Heart right ventricle (tissue), 16 donors: ENCODE data around the gene GAK. TPM values are rescaled to one million over a fixed set of nuclear protein-coding genes. Genes with fewer than 3 reads are reported as not detected.

Source experiments
- ATAC-seq, 8 donors: fragments of 200-7000 bp; cut with Tn5 transposase; one replicate each; pipeline ENCODE4 v1.9.1; 2020; ENCODE audit warnings: mild to moderate bottlenecking in 8 of 8, moderate library complexity in 8 of 8, moderate number of reproducible peaks in 1 of 8
- DNase-seq, 2 donors: peaks; one replicate each; pipeline ENCODE4 v3.0.0-alpha.2; 2020
- H3K27ac ChIP-seq, 10 donors: fragments of 200-600 bp; sonication (generic) in 2 of 10; one replicate each; pipeline versions ENCODE4 v1.5.0 to v1.8.0; 2020 to 2022; ENCODE audit warnings: mild to moderate bottlenecking in 3 of 10
- H3K27me3 ChIP-seq, 7 donors: fragments of 200-600 bp; one replicate each; pipeline ENCODE4 v1.8.0; 2021 to 2022; ENCODE audit warnings: mild to moderate bottlenecking in 2 of 7
- H3K36me3 ChIP-seq, 9 donors: fragments of 200-600 bp; sonication (generic) in 1 of 9; one replicate each; pipeline versions ENCODE4 v1.5.0 to v1.8.0; 2020 to 2022; ENCODE audit warnings: mild to moderate bottlenecking in 2 of 9
- H3K4me1 ChIP-seq, 9 donors: fragments of 200-600 bp; sonication (generic) in 1 of 9; one replicate each; pipeline versions ENCODE4 v1.5.0 to v1.8.0; 2020 to 2022; ENCODE audit warnings: mild to moderate bottlenecking in 4 of 9
- H3K4me3 ChIP-seq, 10 donors: fragments of 200-600 bp; sonication (generic) in 2 of 10; one replicate each; pipeline versions ENCODE4 v1.5.0 to v1.8.0; 2020 to 2022; ENCODE audit warnings: mild to moderate bottlenecking in 7 of 10, moderate library complexity in 2 of 10
- H3K9me3 ChIP-seq, 11 donors: fragments of 200-600 bp in 10 of 11; sonication (generic) in 2 of 11; one replicate each; pipeline versions ENCODE4 v1.5.0 to v1.8.0; 2013 to 2022; ENCODE audit warnings: mild to moderate bottlenecking in 2 of 11, control low read depth in 1 of 11, moderate library complexity in 1 of 11
- CTCF ChIP-seq, 9 donors: fragments of 200-600 bp; sonication (generic) in 2 of 9; IDR thresholded peaks; one replicate each; pipeline versions ENCODE4 v1.5.0 to v1.8.0; 2021 to 2022; ENCODE audit warnings: antibody characterized with exemption in 9 of 9, mild to moderate bottlenecking in 5 of 9, moderate library complexity in 1 of 9
- WGBS, 2 donors: extraction: QIAGEN DNeasy Blood & Tissue Kit; methylation state at CpG; one replicate each; pipeline ENCODE4 v1.1.7; 2013; ENCODE audit warnings: inconsistent platforms in 1 of 2; 5-methylcytosine and 5-hydroxymethylcytosine counted together
- intact Hi-C, 10 donors: fragments of 100-400 bp; cut with DNase I; formaldehyde crosslinking; loops; one replicate each; pipeline versions ENCODE4 v1.11.1 to v1.14.2; 2022
- polyA plus RNA-seq, 2 donors: library from polyadenylated mRNA; stranded (reverse); fragments of 200-250 nt; gene quantifications; one replicate each; pipeline ENCODE4 v1.2.3, GENCODE V29; 2013
- total RNA-seq, 10 donors: library from RNA; stranded (reverse); fragmentation: NEBNext Ultra II Directional in 3 of 10; extraction: Animal tissue kit (Norgen Biotek cat#: 25700) in 3 of 10; gene quantifications; one replicate each; pipeline versions ENCODE4 v1.2.1 to v1.2.4, GENCODE V29; 2021 to 2023
- donor health status: Arrhythmogenic right ventricular cardiomyopathy.
- donor health status: ischemic (EF 13 %, LVEDD 7.1; RV severe dilation, severe dysfunction).
- donor health status: healthy with polysubstance abuse.
- donor health status: DM: no; HTN: yes; CAD: no.
- donor health status: DM: no; HTN: no; CAD: no.
- donor health status: ischemic (EF 25% LVEDD 6.9; RV normal size, moderate dysfunction).
- donor health status: ischemic (EF 25% LVEDD 5.7; RV mildly dilated, moderate dysfunction).
- donor health status: healthy.
- donor health status: DM: yes; HTN: yes; CAD: no.
- donor health status: Ischemic cardiomyopathy.
- donor health status: ischemic (EF 35%, LVEDD 5.7; RV mildly dilated, moderate dysfunction).
- donor health status: nonischemic (EF 11% LVEDD 7.7; RV severe dilation, severe dysfunction).
- donor health status: DM: yes; HTN: yes; CAD: no.
- donor health status: PGD.
- donor health status: ischemic (EF 29% LVEDD 5.4; RV normal size, mild dysfunction).
- donor health status: nonischemic (EF 23%, LVEDD 6.1; RV moderate dilation, normal function).

The GAK gene
- total and polyA plus RNA-seq, 12 donors: 21.0 to 105 (median 29.2) TPM

- intact Hi-C loops: no loop called here
- TF ChIP-seq CTCF (IDR thresholded peaks at IDR 0.05): no peak
- Histone ChIP-seq H3K4me3 (no peak overlapping the region), H3K27me3 (no peaks in the 10 kb centered on the region), H3K27ac (no peak overlapping the region), H3K9me3 (peaks cover 0 to 12% (median 0%) of the 10 kb centered on the region in 11 donors), H3K4me1 (no peaks in the 10 kb centered on the region), H3K36me3 (peaks cover 0 to 51% (median 13%) of the 10 kb centered on the region in 9 donors)
- no peak for DNase-seq
- WGBS, 2 donors: 89 to 93% methylated on average over 16 of the region's 16 CpGs
- ATAC-seq: peak in 1 of 8 donors; percentile 20
Observed at GRCh38 chr4:848307-848691, 83.8 kb downstream of the GAK start.

- WGBS, 2 donors: 68 to 69% methylated on average over 14 of the region's 14 CpGs
- H3K4me1 ChIP-seq: no peaks in the 10 kb centered on the region
- peaks cover 0 to 33% (median 12%) of the 10 kb centered on the region in 9 donors for H3K36me3 ChIP-seq
- ATAC-seq (no peak), DNase-seq (no peak)
- H3K27ac ChIP-seq: no peak overlapping the region
- intact Hi-C loops: no loop called here
- peaks cover 0 to 12% (median 0%) of the 10 kb centered on the region in 11 donors for H3K9me3 ChIP-seq
- no peak overlapping the region for H3K4me3 ChIP-seq
- no peaks in the 10 kb centered on the region for H3K27me3 ChIP-seq
- no peak for TF ChIP-seq CTCF (IDR thresholded peaks at IDR 0.05)
Observed at GRCh38 chr4:845836-846251, 86.3 kb downstream of the GAK start.

GRCh38 chr4:845233-845835 lies 86.8 kb downstream of the GAK start:
- H3K36me3 ChIP-seq: peaks cover 0 to 28% (median 10%) of the 10 kb centered on the region in 9 donors
- no peak for ATAC-seq
- 75 to 78% methylated on average over 9 of the region's 9 CpGs for WGBS, 2 donors
- no peak overlapping the region for H3K27ac ChIP-seq
- H3K4me3 ChIP-seq: no peak overlapping the region
- DNase-seq: no peak
- TF ChIP-seq CTCF (IDR thresholded peaks at IDR 0.05): no peak
- no peaks in the 10 kb centered on the region for H3K27me3 ChIP-seq
- intact Hi-C loops: no loop called here
- H3K9me3 ChIP-seq: peaks cover 0 to 12% (median 0%) of the 10 kb centered on the region in 11 donors
- no peaks in the 10 kb centered on the region for H3K4me1 ChIP-seq

- no peak overlapping the region for H3K4me3 ChIP-seq
- WGBS, 2 donors: 91 to 92% methylated on average over 10 of the region's 10 CpGs
- H3K36me3 ChIP-seq: peaks cover 0 to 22% (median 6%) of the 10 kb centered on the region in 9 donors
- intact Hi-C loops: no loop called here
- TF ChIP-seq CTCF (IDR thresholded peaks at IDR 0.05): no peak
- no peak for DNase-seq
- no peak overlapping the region for H3K27ac ChIP-seq
- H3K4me1 ChIP-seq: no peaks in the 10 kb centered on the region
- H3K27me3 ChIP-seq: no peaks in the 10 kb centered on the region
- peaks cover 0 to 12% (median 0%) of the 10 kb centered on the region in 11 donors for H3K9me3 ChIP-seq
- no peak for ATAC-seq
Observed at GRCh38 chr4:844752-845232, 87.3 kb downstream of the GAK start.
